ES-I3 (cell line): ENCODE measurements around the gene PRKAR2A.
"Not testable (repeated sequence)": the region's sequence is repeated elsewhere in the genome, so short reads cannot be mapped to it uniquely, and the experiment has no call there.

ENCODE experiments used
- H3K36me3 ChIP-seq: 2 replicates; pipeline ENCODE4 v1.6.1; 2013; ENCODE audit warnings: mild to moderate bottlenecking, low read length, control low read depth, moderate library complexity; ENCODE audit not compliant: insufficient read depth
- H3K4me1 ChIP-seq: 2 replicates; pipeline ENCODE4 v1.6.1; 2013; ENCODE audit warnings: mild to moderate bottlenecking, control low read depth, low read length; ENCODE audit not compliant: insufficient read depth
- H3K9ac ChIP-seq: 2 replicates; pipeline ENCODE4 v1.6.1; 2013; ENCODE audit warnings: low read depth, mild to moderate bottlenecking, low read length, moderate library complexity
- H3K9me3 ChIP-seq: 2 replicates; pipeline ENCODE4 v1.6.1; 2013; ENCODE audit warnings: mild to moderate bottlenecking, low read length, moderate library complexity; ENCODE audit not compliant: control insufficient read depth, insufficient read depth

PRKAR2A gene

GRCh38 chr3:48776854-48777253 is 70.8 kb downstream of the PRKAR2A start:
- H3K9ac ChIP-seq: no peak overlapping the region
- no peaks in the 10 kb centered on the region for H3K9me3 ChIP-seq
- no peaks in the 10 kb centered on the region for H3K4me1 ChIP-seq
- H3K36me3 ChIP-seq: no peaks in the 10 kb centered on the region

DNA sequence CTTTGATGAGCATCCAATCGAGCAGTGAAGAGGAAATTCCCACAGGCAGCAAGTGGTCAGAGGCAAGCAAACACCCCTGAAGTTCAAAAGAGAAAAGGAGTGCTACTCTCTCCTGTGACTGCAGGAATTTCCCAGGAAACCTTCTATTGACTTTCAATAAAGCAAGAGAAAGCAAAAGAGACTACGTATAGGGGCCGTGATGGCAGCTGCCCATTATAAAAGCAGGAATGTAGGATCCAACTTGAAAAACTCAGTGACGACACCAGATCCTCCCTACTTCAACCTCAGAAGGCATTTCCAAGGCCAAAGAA is 77.5 kb downstream of the PRKAR2A start:
- Histone ChIP-seq H3K9me3 (no peaks in the 10 kb centered on the region), H3K36me3 (no peaks in the 10 kb centered on the region; the same call in 1 of the 2 replicates)

GRCh38 chr3:48765376-48765775 is 82.3 kb downstream of the PRKAR2A start:
- H3K4me1 ChIP-seq: peaks cover 11% of the 10 kb centered on the region
- H3K36me3 ChIP-seq: no peaks in the 10 kb centered on the region; the same call in 1 of the 2 replicates
- no peak overlapping the region for H3K9ac ChIP-seq
- H3K9me3 ChIP-seq: no peaks in the 10 kb centered on the region

More for the DNA sequence above, 77.5 kb downstream of the PRKAR2A start:
- Histone ChIP-seq H3K9ac (no peak overlapping the region), H3K4me1 (peaks cover 11% of the 10 kb centered on the region)

DNA sequence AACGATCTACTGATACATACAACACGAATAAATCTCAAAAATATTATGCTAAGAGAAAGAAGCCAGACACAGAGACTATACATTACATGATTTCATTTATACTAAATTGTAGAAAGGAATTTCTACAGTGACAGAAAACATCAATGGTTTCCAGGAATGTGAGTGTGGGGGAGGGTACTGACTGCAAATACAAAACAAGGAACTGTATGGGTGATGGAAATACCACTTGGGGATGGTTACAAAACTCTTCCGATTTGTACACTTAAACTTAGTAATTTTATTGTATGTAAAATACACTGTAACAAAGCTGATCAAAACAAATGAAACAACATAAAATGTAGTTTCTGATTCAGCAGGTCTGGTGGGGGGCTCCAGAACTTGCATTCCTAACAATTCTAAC is 84.9 kb downstream of the PRKAR2A start:
- no peaks in the 10 kb centered on the region for H3K9me3 ChIP-seq
- no peak overlapping the region for H3K9ac ChIP-seq
- H3K36me3 ChIP-seq: no peaks in the 10 kb centered on the region; the same call in 1 of the 2 replicates
- H3K4me1 ChIP-seq: 0 out of 2 replicates have a peak, but pooled peaks cover 4% of the 10 kb centered on the region

DNA sequence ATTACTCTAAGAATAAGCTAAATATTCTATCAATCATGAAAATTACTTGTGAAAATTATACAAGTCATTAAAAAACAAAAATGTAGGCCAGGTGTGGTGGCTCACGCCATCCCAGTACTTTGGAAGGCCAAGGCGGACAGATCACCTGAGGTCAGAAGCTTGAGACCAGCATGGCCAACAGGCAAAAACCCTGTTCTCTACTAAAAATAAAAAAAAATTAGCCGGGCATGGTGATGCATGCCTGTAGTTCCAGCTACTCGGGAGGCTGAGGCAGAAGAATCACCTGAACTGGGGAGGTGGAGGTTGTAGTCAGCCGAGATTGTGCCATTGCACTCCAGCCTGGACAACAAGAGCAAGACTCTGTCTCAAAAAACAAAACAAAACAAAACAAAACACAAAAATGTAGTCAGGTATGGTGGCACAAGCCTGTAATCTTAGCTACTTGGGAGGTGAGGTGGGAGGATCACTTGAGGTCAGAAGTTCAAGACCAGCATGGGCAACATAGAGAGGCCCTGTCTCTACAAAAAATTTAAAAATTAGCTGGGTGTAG is 87.6 kb downstream of the PRKAR2A start:
- H3K36me3 ChIP-seq, H3K9me3 ChIP-seq, H3K9ac ChIP-seq: not testable (repeated sequence)

DNA sequence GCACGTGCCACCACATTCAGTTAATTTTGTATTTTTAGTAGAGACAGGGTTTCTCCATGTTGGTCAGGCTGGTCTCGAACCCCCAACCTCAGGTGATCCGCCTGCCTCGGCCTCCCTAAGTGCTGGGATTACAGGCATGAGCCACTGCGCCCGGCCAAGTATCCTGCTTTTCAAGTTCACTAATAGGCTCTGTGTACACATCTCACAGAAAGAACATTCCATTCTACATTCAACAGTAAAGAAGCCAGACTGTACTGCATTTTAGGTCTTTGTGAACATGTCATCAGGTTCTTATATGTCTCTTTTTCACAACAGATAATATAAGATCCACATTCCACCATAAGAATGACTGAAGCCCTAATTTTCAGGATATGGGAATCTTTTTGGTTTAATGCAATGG is 88.1 kb downstream of the PRKAR2A start:
- not testable (repeated sequence) for H3K4me1 ChIP-seq, H3K36me3 ChIP-seq, H3K9me3 ChIP-seq, H3K9ac ChIP-seq

More for the DNA sequence above, 87.6 kb downstream of the PRKAR2A start:
- not testable (repeated sequence) for H3K4me1 ChIP-seq

- no peak overlapping the region for H3K9ac ChIP-seq
- H3K36me3 ChIP-seq: no peaks in the 10 kb centered on the region
- 0 out of 2 replicates have a peak, but pooled peaks cover 4% of the 10 kb centered on the region for H3K4me1 ChIP-seq
- no peaks in the 10 kb centered on the region for H3K9me3 ChIP-seq
Observed at GRCh38 chr3:48759071-48759470, 88.6 kb downstream of the PRKAR2A start.

GRCh38 chr3:48756640-48757039 is 91.0 kb downstream of the PRKAR2A start:
- no peaks in the 10 kb centered on the region for H3K9me3 ChIP-seq
- H3K9ac ChIP-seq: no peak overlapping the region
- H3K36me3 ChIP-seq: no peaks in the 10 kb centered on the region
- H3K4me1 ChIP-seq: no peaks in the 10 kb centered on the region

GRCh38 chr3:48750856-48751255 is 96.8 kb downstream of the PRKAR2A start:
- no peak overlapping the region for H3K9ac ChIP-seq
- H3K4me1 ChIP-seq: no peaks in the 10 kb centered on the region
- peaks cover 3% of the 10 kb centered on the region; the same call in 1 of the 2 replicates for H3K36me3 ChIP-seq
- no peaks in the 10 kb centered on the region for H3K9me3 ChIP-seq

DNA sequence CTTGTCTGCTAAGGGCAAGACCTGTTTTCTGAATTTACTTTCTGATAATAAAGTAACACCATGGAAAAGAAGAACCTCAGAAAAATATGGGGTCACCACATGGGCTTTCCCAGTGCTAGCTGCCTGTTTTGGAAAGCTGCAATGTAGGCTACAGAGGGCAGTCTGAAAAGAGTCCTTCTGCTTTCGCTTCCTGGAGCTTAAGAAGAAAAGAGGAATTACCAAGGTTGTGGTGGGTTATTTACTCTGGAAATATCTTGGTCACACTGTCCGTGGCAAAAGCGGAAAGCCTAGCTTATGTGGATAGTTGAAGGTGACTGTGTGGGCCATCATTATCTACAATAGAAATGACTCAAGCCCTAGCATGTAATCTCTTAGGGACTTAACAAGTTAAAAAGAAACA is 98.9 kb downstream of the PRKAR2A start:
- H3K4me1 ChIP-seq: no peaks in the 10 kb centered on the region
- peaks cover 3% of the 10 kb centered on the region; the same call in 1 of the 2 replicates for H3K36me3 ChIP-seq
- H3K9ac ChIP-seq: no peak overlapping the region
- H3K9me3 ChIP-seq: no peaks in the 10 kb centered on the region

DNA sequence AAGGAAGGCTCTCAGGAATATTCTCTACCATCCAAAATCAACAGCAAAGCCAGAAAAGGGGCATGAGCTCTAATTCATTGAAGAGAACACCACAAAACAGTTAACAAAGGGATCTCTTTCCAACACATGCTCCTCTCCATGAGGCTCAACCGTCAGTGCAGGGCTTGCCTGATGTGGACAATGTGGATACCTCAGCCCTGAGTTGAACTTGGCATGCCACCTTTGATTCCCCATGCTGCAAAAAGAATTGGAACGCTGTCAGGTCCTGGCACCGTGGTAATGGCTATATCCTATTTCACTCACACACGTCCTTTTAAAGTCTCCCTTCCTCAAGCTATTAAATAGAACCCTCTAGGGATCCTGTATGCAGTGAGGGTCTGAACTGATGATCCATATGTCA is 100.0 kb downstream of the PRKAR2A start:
- Histone ChIP-seq H3K9ac (no peak overlapping the region), H3K36me3 (peaks cover 3% of the 10 kb centered on the region; the same call in 1 of the 2 replicates), H3K9me3 (no peaks in the 10 kb centered on the region), H3K4me1 (no peaks in the 10 kb centered on the region)

DNA sequence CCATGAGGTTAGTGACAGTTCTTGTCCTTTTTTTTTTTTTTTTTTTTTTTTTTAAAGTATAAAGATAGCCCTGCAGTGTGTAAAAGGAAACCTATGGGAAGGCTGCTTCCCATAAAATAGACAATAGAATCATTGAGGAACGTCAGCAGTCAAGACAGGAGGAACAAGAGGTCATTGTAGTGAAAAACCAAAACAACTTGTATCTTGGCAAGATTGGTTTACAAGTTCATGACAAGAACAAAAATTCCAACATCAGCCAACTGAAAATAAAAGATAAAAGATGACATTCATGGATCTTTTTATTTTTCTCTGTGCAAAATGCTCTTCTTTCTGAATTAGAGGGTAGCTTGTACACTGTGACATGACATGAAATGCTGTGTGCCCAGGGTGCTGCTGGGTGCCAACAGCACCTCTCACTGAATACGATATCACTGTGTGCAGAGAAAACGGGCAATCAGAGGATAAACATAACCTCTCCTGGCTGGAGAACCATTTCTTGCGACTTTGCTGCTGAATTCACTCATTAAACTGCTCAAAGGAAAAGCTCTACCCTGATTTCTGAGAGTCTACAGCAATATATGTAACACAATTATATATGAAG is 100.6 kb downstream of the PRKAR2A start:
- Histone ChIP-seq H3K36me3 (peaks cover 3% of the 10 kb centered on the region; the same call in 1 of the 2 replicates), H3K4me1 (no peaks in the 10 kb centered on the region), H3K9ac (no peak overlapping the region), H3K9me3 (no peaks in the 10 kb centered on the region)

- no peak overlapping the region for H3K9ac ChIP-seq
- H3K36me3 ChIP-seq: peaks cover 3% of the 10 kb centered on the region; the same call in 1 of the 2 replicates
- H3K9me3 ChIP-seq: no peaks in the 10 kb centered on the region
- H3K4me1 ChIP-seq: no peaks in the 10 kb centered on the region; the same call in 1 of the 2 replicates
Observed at GRCh38 chr3:48743773-48744172, 103.9 kb downstream of the PRKAR2A start.

GRCh38 chr3:48741226-48741625 is 106.4 kb downstream of the PRKAR2A start:
- H3K36me3 ChIP-seq, H3K9ac ChIP-seq, H3K9me3 ChIP-seq, H3K4me1 ChIP-seq: not testable (repeated sequence)

DNA sequence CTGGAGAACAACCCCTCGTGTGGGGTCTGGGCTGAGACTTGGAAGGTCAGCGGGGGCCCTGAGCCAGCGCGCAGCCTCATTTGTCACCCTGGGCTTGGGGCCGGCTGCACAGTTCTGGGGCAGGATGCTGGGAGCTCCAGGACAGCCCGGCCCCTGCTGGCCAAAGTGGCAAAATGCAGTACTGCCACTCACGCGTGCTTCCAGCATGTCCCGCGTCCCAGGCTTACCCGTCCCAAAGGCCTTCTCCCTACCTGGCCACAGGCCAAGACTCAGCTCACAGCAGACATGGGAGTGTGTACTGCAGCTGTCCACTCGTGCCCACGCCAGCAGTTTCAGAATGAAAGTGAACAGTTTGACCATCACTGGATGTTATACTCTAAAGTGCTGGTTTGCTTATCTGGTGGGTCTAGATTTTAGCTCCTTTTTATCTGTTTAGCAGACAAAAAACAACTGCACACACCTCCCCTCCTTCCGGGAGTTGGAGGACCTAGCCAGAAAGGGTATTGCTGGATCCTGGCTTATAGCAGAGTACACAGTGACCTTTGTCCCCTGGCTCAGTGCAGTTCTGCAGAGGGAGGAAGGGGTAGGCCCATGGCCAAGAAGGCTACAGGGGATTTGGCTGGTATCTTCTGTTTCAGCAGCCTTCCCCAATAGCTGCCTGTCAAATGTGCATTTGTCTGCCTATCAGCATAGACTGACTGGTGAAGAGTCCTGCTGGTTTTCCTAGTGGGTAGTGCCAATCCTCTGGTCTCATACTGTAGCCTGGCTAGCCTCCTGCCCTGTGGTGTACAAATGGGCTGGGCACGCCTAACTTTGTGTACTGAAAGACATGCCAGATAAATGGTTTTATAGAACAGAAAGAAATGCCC is 107.5 kb downstream of the PRKAR2A start:
- no peaks in the 10 kb centered on the region for H3K36me3 ChIP-seq
- H3K9ac ChIP-seq: no peak overlapping the region
- H3K9me3 ChIP-seq: no peaks in the 10 kb centered on the region
- no peaks in the 10 kb centered on the region; the same call in 1 of the 2 replicates for H3K4me1 ChIP-seq
